Activated CD8-positive, alpha-beta memory T cell treated with anti-CD3 and anti-CD28 coated beads for 1 hour (primary cell): ENCODE data around the gene LPA.
"Not testable (repeated sequence)": the region's sequence is repeated elsewhere in the genome, so short reads cannot be mapped to it uniquely, and the experiment has no call there.

Experiments used
- DNase-seq, 2 donors: peaks; one replicate each; pipeline ENCODE4 v3.0.0-alpha.2; 2020; ENCODE audit warnings: low read depth in 1 of 2; ENCODE audit errors: extremely low read depth in 1 of 2

Gene LPA

GRCh38 chr6:160662429-160662828 lies 1.6 kb downstream of the LPA start:
- DNase-seq, result no peak

- no peak for DNase-seq
Measured at GRCh38 chr6:160661216-160661615, 2.9 kb downstream of the LPA start.

DNA sequence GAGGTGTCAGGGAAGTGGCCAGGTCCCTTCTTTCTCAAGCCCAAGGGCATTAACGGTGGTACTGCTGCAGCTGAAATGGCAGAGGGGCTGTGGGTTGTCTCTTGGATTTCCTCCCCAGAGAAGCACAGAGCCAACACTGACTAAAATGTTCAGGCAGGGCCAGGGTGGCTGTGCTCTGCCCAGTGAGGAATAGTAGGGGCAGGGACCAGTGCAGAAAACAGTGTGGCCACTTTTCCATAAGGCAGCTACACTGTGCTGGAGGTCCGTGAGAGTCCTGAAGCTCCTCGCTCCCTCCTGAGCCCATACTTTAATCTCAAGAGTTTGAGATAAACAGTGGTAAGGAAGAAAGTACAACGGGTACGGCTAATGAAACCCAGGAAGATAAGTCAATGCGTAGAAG lies 4.5 kb downstream of the LPA start:
- DNase-seq, result no peak

- DNase-seq, result no peak
Measured at GRCh38 chr6:160634706-160635105, 29.4 kb downstream of the LPA start.

GRCh38 chr6:160595838-160596832 lies 67.9 kb downstream of the LPA start:
- no peak for DNase-seq

DNA sequence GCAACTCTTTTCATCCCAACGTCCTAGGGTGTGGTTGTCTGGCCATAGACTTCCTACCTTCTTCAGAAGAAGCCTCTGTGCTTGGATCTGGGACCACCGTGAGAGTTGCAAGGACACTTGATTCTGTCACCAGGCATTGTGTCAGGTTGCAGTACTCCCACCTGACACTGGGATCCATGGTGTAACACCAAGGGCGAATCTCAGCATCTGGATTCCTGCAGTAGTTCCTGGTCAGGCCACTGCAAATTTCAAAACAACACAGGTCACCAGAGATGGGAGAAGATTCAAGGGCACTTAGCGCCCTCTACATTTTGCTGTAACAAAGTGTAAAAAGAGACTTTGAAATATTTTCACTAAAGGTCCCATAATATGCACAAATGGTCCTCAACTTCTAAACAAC lies 68.8 kb downstream of the LPA start:
- not testable (repeated sequence) for DNase-seq

- DNase-seq, result no peak
Measured at GRCh38 chr6:160586374-160586773, 77.7 kb downstream of the LPA start.

DNA sequence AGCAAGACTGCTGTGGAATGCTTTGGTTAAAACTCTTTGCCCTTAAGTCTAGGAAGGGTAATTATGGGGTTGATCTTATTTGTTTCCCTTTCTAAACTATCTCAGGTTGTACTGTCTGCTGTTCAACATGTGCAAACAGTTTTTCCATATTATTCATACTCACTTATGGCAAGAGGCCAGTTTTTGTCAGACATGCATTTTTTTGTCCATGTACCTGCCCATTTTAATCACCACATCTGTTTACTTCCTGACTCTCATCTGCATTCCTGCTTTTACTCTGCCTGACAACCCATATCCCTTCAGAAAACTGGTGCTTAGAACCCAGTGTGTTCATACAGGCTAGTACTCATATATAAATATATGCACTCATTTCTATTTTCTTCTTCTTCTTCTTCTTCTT lies 80.3 kb downstream of the LPA start:
- no peak for DNase-seq

- DNase-seq, result no peak
Measured at GRCh38 chr6:160581406-160581805, 82.7 kb downstream of the LPA start.

DNA sequence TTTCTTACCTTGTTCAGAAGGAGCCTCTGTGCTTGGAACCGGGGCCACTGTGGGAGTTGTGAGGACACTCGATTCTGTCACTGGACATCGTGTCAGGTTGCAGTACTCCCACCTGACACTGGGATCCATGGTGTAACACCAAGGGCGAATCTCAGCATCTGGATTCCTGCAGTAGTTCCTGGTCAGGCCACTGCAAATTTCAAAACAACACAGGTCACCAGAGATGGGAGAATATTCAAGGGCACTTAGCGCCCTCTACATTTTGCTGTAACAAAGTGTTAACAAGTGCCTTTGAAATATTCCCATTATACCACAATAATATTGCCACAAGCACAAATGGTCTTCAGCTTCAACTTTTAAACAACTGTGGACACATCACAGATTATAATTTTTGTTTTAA lies 85.6 kb downstream of the LPA start:
- not testable (repeated sequence) for DNase-seq

- DNase-seq, result no peak
Measured at GRCh38 chr6:160573943-160574342, 90.1 kb downstream of the LPA start.

- DNase-seq, result not testable (repeated sequence)
Measured at GRCh38 chr6:160571201-160571600, 92.9 kb downstream of the LPA start.

DNA sequence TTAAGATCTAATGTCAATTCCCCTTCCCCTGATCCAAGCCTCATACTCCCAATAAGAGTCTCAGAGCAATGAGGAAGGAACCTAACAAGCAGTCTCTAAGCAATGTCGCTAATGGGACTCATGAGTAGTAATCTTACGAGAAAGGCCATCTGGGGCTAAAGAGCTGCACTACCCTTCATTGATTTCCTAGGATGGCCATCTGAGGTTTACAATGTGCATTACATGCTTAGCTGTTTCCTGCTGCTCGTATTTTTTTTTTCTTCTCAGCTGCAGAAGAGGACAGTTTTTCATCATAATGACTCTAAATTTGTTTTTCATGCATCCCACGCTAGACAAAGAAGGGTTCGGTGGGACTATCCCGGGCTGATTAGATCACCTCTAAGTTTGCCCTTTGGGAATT lies 119.3 kb downstream of the LPA start:
- no peak for DNase-seq

DNA sequence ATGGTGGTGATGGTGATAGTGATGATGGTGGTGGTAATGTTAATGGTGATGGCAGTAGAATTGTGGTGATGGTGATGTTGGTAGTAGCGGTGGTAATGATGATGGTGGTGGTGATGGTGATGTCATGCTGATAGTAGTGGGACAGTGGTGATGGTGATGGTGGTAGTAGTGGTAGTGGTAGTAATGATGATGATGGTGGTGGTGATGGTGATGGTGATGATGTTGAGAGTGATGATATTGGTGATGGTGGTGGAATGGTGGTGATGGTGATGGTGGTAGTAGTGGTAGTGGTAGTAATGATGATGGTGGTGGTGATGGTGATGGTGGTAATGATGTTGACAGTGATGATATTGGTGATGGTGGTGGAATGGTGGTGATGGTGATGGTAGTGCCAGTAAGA lies 128.8 kb downstream of the LPA start:
- no peak for DNase-seq

- peak; percentile 15 to 39 for DNase-seq
Measured at GRCh38 chr6:160534050-160534696, 129.9 kb downstream of the LPA start.

GRCh38 chr6:160532315-160532714 lies 131.8 kb downstream of the LPA start:
- DNase-seq, result no peak

GRCh38 chr6:160531826-160532225 lies 132.2 kb downstream of the LPA start:
- no peak for DNase-seq

GRCh38 chr6:160529524-160529923 lies 134.6 kb downstream of the LPA start:
- DNase-seq, result not testable (repeated sequence)

DNA sequence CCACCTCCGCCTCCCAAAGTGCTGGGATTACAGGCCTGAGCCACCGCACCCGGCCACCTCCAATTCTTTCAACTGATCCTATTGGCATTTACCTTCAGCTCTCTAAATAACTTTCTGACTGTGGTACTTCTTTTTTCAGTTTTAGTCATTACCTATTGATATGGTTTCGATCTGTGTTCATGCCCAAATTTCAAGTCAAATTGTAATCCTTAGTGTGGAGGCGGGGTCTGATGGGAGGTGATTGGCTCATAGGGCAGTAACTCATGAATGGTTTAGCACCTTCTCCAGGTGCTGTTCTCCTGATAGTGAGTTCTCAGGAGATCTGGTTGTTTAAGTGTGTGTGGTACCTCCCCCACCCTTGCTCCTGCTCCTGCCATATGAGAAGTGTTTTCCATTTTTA lies 140.9 kb downstream of the LPA start:
- DNase-seq, result no peak

- peak; percentile 30 to 69 for DNase-seq
Measured at GRCh38 chr6:160520043-160520904, 143.8 kb downstream of the LPA start.

DNA sequence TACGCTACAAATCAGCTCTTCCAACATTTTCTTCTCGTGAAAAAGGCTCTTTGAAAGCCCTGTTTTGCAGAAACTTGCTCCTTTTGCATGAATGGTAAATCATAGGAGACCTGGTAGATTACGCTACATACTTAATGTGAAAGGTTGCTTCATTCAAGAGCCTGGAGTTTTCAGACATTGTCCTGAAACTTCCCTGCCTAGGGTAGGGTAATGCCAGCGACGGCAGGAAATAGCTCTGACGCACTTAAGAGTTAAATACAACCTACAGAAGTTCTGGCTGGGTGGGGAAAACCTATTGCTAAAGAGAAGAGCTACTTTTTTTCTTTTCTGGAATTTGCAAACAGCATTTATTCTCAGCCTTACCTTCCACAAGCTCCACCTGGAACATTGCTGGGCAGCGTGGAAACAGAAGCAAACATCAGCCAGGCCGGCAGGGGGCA lies 144.5 kb downstream of the LPA start:
- DNase-seq, result no peak
